SHP77 (cell line): ENCODE results near the gene NFX1.
"Not testable (repeated sequence)": the region's sequence is repeated elsewhere in the genome, so short reads cannot be mapped to it uniquely, and the experiment has no call there.

ENCODE experiments used
- DNase-seq, 2 experiments: peaks; one replicate each; lab custom pipeline; 2025; lab: John Stamatoyannopoulos, UW

NFX1 gene

DNA sequence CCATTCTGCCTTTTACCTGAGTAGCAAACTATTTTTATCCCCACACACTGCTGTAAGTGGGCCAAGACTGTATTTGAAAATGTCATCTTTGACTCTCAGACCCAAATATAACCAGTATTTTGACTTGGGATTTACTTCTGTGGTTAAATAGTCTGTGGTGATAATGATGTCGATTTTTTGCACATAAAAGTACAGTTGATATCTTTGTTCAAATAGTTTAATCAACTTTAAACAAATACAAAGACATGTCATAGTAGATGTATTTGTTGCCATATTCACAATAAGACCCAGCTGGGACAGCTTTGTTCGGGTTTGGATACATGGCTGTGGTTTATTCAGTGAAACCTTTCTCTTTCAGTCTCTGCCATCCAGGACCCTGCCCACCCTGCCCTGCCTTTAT lies 20.4 kb downstream of the NFX1 start:
- no peak for DNase-seq

- DNase-seq, result no peak
Observed at GRCh38 chr9:33311953-33312352, 21.6 kb downstream of the NFX1 start.

DNA sequence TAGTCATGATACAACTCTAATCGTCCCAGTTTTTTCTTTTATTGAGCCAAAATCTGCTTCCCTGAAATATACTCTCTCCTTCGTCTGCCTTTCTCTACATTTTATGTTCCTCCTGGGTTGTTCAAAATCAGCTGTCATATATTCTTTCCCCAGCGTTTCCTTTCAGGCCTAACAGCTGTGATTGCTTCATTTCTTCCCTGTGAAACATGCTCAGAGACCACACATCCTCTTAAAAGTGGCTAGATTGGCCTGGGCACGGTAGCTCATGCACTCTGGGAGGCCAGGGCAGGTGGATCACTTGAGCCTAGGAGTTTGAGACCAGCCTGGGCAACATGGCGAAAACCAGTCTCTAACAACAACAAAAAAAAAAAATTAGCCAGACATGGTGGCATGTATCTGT lies 25.1 kb downstream of the NFX1 start:
- DNase-seq, result no peak

DNA sequence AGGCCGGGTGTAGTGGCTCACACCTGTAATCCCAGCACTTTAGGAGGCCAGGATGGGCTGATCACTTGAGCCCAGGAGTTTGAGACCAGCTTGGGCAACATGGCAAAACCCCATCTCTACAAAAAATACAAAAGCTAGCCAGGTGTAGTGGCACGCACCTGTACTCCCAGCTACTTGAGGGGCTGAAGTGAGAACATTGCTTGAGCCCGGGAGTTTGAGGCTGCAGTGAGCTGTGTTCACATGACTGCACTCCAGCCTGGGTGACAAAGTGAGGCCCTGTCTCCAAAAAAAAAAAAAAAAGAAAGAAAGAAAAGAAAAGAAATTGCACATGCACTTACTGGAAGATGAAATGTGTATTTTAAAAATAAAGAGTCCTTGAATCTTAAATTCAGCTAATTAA lies 26.8 kb downstream of the NFX1 start:
- not testable (repeated sequence) for DNase-seq

DNA sequence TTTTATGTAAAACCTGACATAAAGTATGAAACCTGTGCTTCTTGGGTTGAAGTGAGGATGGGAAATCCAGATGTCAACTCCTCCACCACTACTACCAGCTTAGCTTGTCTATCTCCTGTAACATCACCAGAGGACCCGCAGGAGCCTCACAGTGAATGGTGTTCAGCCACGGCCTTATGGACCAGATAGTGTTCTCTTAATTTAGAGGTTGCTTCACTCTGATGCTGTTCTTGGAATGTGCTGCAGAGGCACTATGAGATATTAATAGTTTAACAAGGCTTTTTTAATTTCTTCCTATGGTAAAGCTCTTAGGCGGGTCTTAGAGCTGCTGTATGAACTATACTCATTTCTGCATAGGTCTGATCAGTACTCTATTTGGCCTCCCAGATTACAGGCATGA lies 27.9 kb downstream of the NFX1 start:
- no peak for DNase-seq

DNA sequence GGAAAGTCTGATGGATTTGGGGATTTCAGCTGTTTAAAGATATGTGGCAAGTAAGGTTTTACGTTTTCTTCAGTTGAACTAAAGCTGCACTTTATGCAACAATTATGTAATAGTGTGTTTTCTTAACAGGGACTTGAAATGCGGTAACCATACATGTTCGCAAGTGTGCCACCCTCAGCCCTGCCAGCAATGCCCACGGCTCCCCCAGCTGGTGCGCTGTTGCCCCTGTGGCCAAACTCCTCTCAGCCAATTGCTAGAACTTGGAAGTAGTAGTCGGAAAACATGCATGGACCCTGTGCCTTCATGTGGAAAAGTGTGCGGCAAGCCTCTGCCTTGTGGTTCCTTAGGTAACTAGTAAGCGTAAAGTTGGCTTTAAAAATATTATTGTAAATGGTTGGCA lies 28.5 kb downstream of the NFX1 start:
- DNase-seq, result no peak

DNA sequence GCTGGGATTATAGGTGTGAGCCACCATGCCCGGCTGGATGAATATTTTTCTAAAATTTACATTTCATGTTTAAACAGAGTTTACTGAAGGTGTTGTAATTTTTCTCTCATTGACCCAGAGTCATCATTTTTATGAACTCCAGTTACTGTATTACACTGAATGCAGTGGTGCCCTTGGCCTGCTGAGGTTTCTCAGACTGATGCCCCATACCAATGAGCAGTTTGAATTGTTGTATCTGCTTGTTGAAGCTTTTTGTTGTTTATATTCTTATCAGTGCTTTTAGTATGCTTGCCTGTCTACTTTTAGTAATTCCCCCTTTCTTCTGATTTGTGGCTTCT lies 29.9 kb downstream of the NFX1 start:
- no peak for DNase-seq

DNA sequence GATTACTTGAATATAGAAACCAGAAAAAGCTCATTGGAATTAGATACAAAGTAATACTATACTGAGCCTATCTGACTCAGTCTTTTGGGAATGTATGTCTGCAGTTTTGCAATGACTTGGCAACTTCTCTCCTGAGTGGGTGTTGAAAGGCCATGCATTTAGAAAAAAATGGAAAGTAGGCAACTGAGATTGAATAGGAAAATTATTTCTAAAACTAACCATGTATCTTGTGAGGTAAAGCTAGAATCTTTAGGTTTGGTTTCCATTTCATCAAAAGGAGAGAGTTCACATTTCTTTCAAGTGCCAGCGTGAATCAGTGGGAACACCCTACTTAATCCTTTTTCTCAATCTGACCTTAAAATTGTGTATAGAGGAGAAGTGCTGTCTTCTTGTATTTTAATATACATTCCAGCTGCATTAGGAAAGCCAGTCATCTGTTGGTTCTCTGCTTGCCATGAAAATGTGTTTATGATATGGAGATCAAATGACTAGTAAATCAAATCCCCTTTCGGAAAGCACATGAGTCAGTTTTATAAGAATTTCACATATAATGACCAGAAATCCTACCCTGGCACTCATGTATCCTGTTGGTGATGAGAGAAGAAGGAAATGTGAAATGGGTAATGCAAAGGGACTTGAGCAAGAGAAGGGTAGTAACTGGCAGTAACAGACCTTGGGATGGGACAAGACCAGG lies 30.4 kb downstream of the NFX1 start:
- no peak for DNase-seq

DNA sequence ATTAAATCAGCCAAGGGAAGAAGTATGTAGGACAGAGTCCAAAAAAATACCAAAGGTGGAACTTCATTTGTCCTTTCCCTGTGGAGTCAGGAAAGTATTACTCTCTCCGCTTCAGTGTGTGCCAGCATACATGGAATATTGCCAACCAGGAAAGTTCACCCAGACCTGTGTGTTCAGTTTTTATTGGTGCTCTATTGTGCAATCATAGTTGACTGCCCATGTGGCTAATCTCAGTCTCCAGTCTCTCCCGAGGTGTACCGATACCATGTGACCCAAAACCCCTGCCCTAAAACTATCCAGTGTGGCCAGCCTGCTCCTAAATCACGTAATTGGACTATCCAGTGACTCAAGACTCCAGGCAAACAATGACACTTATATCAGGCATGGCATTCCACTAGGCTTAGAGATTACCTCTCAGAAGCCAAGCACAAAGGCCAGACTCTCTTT lies 38.8 kb downstream of the NFX1 start:
- DNase-seq, result no peak

DNA sequence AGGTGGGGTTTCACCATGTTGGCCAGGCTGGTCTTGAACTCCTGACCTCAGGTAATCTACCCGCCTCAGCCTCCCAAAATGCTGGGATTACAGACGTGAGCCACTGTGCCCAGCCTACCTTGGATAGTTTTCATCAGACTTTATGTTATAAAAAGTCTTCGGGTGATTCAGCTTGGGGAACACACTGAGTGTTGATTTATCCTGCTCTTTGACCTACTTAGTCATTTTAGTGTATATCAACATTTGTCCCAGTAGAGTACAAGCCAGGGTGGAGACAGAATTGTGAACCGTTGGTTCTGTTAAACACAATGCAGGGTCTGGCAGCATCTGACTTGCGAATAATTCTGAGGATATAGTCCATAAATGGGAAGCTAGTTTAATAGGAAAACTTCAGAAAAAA lies 39.7 kb downstream of the NFX1 start:
- no peak for DNase-seq

GRCh38 chr9:33331377-33331891 lies 41.1 kb downstream of the NFX1 start:
- DNase-seq, result no peak

DNA sequence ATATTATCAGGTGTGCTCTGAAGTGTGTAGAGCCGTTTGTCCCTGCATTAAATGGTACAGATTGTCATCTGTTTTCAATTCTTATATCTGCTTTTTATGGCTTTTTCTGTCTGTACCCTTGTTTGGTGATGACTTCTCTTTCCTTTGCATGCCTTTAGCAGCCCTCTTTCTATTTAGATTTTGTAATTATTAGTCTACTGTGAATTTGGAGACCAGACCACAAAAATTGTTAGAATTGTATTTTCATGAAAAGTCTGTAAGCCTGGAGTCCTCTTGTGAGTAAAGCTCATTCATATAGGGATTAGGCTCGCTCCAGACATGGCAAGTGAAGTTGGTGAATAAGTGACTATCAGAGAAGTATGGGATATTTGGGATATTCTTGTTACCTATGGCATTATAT lies 41.7 kb downstream of the NFX1 start:
- no peak for DNase-seq

DNA sequence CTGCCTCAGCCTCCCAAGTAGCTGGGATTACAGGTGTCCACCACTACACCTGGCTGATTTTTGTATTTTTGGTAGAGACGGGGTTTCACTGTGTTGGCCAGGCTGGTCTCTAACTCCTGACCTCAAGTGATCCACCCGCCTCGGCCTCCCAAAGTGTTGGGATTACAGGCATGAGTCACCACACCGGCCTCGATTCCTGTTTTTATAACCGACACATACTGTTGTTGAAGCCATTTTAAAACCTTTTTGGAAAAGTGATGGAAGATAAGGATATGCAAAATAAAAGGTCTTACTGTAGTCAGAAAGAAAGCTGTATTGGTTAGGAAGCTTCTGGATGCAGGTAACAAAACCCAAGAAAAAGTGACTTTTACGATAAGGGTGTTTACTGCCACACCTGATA lies 42.6 kb downstream of the NFX1 start:
- DNase-seq, result not testable (repeated sequence)

- no peak for DNase-seq
Observed at GRCh38 chr9:33340186-33340585, 49.9 kb downstream of the NFX1 start.

DNA sequence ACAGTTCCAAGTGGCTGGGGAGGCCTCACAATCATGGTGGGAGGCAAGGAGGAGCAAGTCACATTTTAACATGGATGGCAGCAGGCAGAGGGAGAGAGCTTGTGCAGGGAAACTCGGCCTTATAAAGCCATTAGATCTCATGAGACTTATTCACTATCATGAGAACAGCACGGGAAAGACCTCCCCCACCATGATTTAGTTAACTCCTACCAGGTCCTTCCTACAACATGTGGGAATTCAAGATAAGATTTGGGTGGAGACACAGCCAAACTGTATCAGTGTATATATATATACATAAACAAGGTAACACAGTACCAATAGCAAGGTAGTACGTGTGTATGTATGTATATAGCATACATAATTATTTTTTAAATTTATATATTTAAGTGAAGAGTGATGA lies 50.9 kb downstream of the NFX1 start:
- DNase-seq, result no peak

DNA sequence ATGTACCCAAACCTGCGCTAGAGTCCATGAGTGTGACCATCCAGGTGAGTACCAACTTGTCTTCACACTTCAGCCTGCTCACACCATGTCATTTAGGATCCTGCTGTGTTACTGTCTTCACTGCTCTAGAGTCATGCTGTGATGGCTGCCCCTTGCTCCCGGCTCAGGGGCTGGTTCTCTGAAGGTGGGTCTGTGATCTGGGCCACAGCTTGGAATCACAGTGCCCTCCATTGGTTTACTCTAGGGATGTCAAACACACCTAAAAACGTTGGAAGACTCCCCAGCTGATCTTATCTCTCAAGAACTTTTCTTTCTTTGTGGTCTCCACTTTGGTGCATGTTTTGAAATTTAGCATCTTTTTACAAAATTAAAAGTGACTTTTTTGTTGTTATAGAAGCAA lies 53.8 kb downstream of the NFX1 start:
- no peak for DNase-seq

- DNase-seq, result no peak
Observed at GRCh38 chr9:33346564-33346963, 56.2 kb downstream of the NFX1 start.

- no peak for DNase-seq
Observed at GRCh38 chr9:33348998-33349397, 58.7 kb downstream of the NFX1 start.

GRCh38 chr9:33349743-33350142 lies 59.4 kb downstream of the NFX1 start:
- no peak for DNase-seq

GRCh38 chr9:33350310-33350709 lies 60.0 kb downstream of the NFX1 start:
- no peak for DNase-seq

GRCh38 chr9:33351547-33351946 lies 61.2 kb downstream of the NFX1 start:
- no peak for DNase-seq

DNA sequence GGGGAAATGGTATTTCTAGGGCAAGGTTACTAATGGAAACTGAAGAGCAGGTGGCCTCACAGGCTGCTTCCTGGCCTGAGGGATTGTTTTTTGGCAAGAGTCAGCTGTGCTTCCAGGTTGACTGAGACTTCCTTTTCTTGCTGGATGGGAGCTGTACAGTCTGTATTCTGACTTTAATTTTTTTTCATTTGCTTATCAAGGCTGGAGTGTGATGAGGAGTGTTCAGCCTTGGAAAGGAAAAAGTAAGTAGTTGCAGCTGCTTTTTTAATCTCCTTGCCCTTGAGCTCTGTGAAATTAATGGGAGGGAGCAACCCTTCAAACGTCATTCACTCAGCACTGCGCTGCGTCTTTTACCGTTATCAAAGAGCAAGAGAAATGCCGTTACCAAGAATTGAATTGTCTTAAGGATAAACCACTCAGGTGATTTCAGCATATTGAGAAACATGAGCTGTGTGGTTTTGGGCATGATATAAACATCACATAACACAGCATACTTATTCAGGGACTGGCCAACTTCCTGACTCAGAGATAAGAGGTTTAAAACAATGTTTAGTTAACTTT lies 64.4 kb downstream of the NFX1 start:
- DNase-seq, result no peak

- no peak for DNase-seq
Observed at GRCh38 chr9:33355933-33356332, 65.6 kb downstream of the NFX1 start.

DNA sequence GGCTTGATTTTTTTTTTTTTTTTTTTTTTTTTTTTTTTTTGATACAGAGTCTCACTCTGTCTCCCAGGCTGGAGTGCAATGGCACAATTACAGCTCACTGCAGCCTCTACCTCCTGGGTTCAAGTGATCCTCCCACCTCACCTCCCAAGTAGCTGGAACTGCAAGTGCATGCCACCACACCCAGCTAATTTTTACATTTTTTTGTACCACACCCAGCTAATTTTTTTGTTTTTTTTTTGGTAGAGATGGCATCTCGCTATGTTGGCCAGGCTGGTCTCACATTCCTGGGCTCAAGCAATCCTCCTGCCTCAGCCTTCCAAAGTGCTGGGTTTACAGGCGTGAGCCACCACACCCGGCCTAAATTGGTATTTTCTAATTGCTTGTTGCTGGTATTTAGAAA lies 68.3 kb downstream of the NFX1 start:
- not testable (repeated sequence) for DNase-seq
